IMR-90 (cell line): ENCODE measurements around the gene POC1B. TPM values are rescaled to one million over a fixed set of nuclear protein-coding genes. Genes with fewer than 3 reads are reported as not detected.

Experiments
- ATAC-seq: fragments of 200-7000 bp; cut with Tn5 transposase; 2 replicates; pipeline ENCODE4 v1.9.1; 2020; ENCODE audit warnings: low read depth, mild to moderate bottlenecking, moderate library complexity
- BruUV-seq: library from RNA; stranded (reverse); fragments of 400-500 nt; replicated peaks from 2 replicates; lab custom pipeline; 2021; lab: Mats Ljungman, UMichigan
- CTCF ChIA-PET: fragments of 300-600 bp; formaldehyde crosslinking; extraction: SDS; loops from one replicate; lab custom pipeline; 2021; ENCODE audit warnings: antibody characterized with exemption; lab: Yijun Ruan, JAX
- POLR2A ChIA-PET: fragments of 300-600 bp; sonication (Branson Sonifier 250); formaldehyde crosslinking; loops from one replicate; lab custom pipeline; 2022; ENCODE audit warnings: antibody characterized with exemption; ENCODE audit not compliant: unreplicated experiment; lab: Charles Lee
- DNase-seq: peaks from one replicate; pipeline ENCODE4 v3.0.0; 2013
- H2AFZ ChIP-seq: replicated peaks from 2 replicates; pipeline ENCODE3; 2013; ENCODE audit warnings: low read length, mild to moderate bottlenecking; ENCODE audit not compliant: poor library complexity
- H2AK5ac ChIP-seq: 2 replicates; pipeline ENCODE4 v1.6.1; 2013; ENCODE audit warnings: low read depth, low read length, inconsistent platforms
- H2AK9ac ChIP-seq: replicated peaks from 2 replicates; pipeline ENCODE3; 2013; ENCODE audit warnings: mild to moderate bottlenecking, low read depth, low read length, moderate library complexity; ENCODE audit not compliant: poor library complexity
- H2BK120ac ChIP-seq: 2 replicates; pipeline ENCODE4 v1.6.1; 2013; ENCODE audit warnings: low read depth, low read length, inconsistent platforms
- H2BK15ac ChIP-seq: 3 replicates; pipeline ENCODE4 v1.6.1; 2013; ENCODE audit warnings: low read depth, low read length, inconsistent platforms
- H2BK20ac ChIP-seq: 2 replicates; pipeline ENCODE4 v1.6.1; 2013; ENCODE audit warnings: low read depth, mild to moderate bottlenecking, inconsistent platforms, low read length, moderate library complexity
- H2BK5ac ChIP-seq: 2 replicates; pipeline ENCODE4 v1.6.1; 2013; ENCODE audit warnings: mild to moderate bottlenecking, low read depth, low read length, inconsistent platforms; ENCODE audit not compliant: poor library complexity, severe bottlenecking
- H3K14ac ChIP-seq: replicated peaks from 2 replicates; pipeline ENCODE4 v1.6.1; 2013; ENCODE audit warnings: low read depth, low read length, inconsistent platforms
- H3K18ac ChIP-seq: 2 replicates; pipeline ENCODE4 v1.6.1; 2013; ENCODE audit warnings: low read depth, low read length, control low read depth
- H3K23ac ChIP-seq: 2 replicates; pipeline ENCODE4 v1.6.1; 2013; ENCODE audit warnings: low read depth, low read length, inconsistent platforms
- H3K27ac ChIP-seq: 2 replicates; pipeline ENCODE4 v1.5.1; 2013; ENCODE audit warnings: mild to moderate bottlenecking, control low read depth, low read length; ENCODE audit not compliant: insufficient read depth
- H3K27me3 ChIP-seq: 2 replicates; pipeline ENCODE4 v1.6.1; 2013; ENCODE audit warnings: low read length; ENCODE audit not compliant: control insufficient read depth, insufficient read depth
- H3K36me3 ChIP-seq: 2 replicates; pipeline ENCODE4 v1.6.1; 2013; ENCODE audit warnings: low read length, mixed read lengths; ENCODE audit not compliant: control insufficient read depth, insufficient read depth
- H3K4ac ChIP-seq: 2 replicates; pipeline ENCODE4 v1.6.1; 2013; ENCODE audit warnings: low read depth, low read length, inconsistent platforms
- H3K4me1 ChIP-seq: 2 replicates; pipeline ENCODE4 v1.6.1; 2013; ENCODE audit warnings: low read length, mixed read lengths; ENCODE audit not compliant: control insufficient read depth, insufficient read depth
- H3K4me2 ChIP-seq: 2 replicates; pipeline ENCODE4 v1.6.1; 2013; ENCODE audit warnings: low read depth, mild to moderate bottlenecking, control low read depth, low read length, moderate library complexity
- H3K4me3 ChIP-seq: 2 replicates; pipeline ENCODE4 v1.5.1; 2013; ENCODE audit warnings: low read depth, mild to moderate bottlenecking, control low read depth, low read length, moderate library complexity; ENCODE audit not compliant: insufficient read depth
- H3K56ac ChIP-seq: 2 replicates; pipeline ENCODE4 v1.6.1; 2013; ENCODE audit warnings: low read length, inconsistent platforms; ENCODE audit not compliant: insufficient read depth; ENCODE audit errors: extremely low read depth
- H3K79me1 ChIP-seq, 2 experiments: 2 replicates each; pipeline ENCODE4 v1.6.1; 2013; ENCODE audit warnings: low read length in 2 of 2, inconsistent platforms in 1 of 2, low read depth in 1 of 2
- H3K9ac ChIP-seq: 2 replicates; pipeline ENCODE4 v1.6.1; 2013; ENCODE audit warnings: low read depth, low read length, control low read depth
- H3K9me1 ChIP-seq: 2 replicates; pipeline ENCODE4 v1.6.1; 2013; ENCODE audit warnings: low read length, inconsistent platforms; ENCODE audit not compliant: insufficient read depth
- H3K9me3 ChIP-seq: 2 replicates; pipeline ENCODE4 v1.6.1; 2013; ENCODE audit warnings: low read length; ENCODE audit not compliant: control insufficient read depth, insufficient read depth
- H4K20me1 ChIP-seq: 2 replicates; pipeline ENCODE4 v1.6.1; 2013; ENCODE audit warnings: low read length, inconsistent platforms; ENCODE audit not compliant: insufficient read depth
- H4K5ac ChIP-seq: 2 replicates; pipeline ENCODE4 v1.6.1; 2013; ENCODE audit warnings: mild to moderate bottlenecking, low read depth, low read length, control low read depth
- H4K8ac ChIP-seq, 2 experiments: 2 replicates each; pipeline ENCODE4 v1.6.1; 2013; ENCODE audit warnings: low read depth in 2 of 2, low read length in 2 of 2, control low read depth in 1 of 2, inconsistent platforms in 1 of 2
- H4K91ac ChIP-seq: 2 replicates; pipeline ENCODE4 v1.6.1; 2013; ENCODE audit warnings: low read depth, low read length, inconsistent platforms; ENCODE audit not compliant: insufficient read depth
- CEBPB ChIP-seq: IDR thresholded peaks from 2 replicates; pipeline ENCODE4 v1.6.1; 2012; ENCODE audit warnings: low read depth, low read length, improper control_type of control experiment
- CHD1 ChIP-seq: IDR thresholded peaks from 2 replicates; pipeline ENCODE4 v1.6.1; 2012; ENCODE audit warnings: low read depth, low read length, improper control_type of control experiment
- CTCF ChIP-seq: conservative IDR thresholded peaks from 2 replicates; pipeline ENCODE4 v1.5.1; 2012; ENCODE audit warnings: mild to moderate bottlenecking, low read depth, low read length, improper control_type of control experiment
- ELK1 ChIP-seq: fragments of 150-350 bp; IDR thresholded peaks from 2 replicates; pipeline ENCODE4 v1.6.1; 2016; ENCODE audit warnings: low read depth, mild to moderate bottlenecking, low read length, moderate library complexity, borderline replicate concordance
- FOS ChIP-seq: fragments of 150-350 bp; IDR thresholded peaks from 2 replicates; pipeline ENCODE4 v1.6.1; 2016; ENCODE audit warnings: low read depth, low read length
- MAFK ChIP-seq: IDR thresholded peaks from 2 replicates; pipeline ENCODE4 v1.6.1; 2012; ENCODE audit warnings: low read depth, low read length, improper control_type of control experiment
- MAZ ChIP-seq: IDR thresholded peaks from 2 replicates; pipeline ENCODE4 v1.6.1; 2012; ENCODE audit warnings: low read depth, mild to moderate bottlenecking, low read length, improper control_type of control experiment, moderate library complexity, borderline replicate concordance
- NFE2L2 ChIP-seq: fragments of 150-350 bp; IDR thresholded peaks from 2 replicates; pipeline ENCODE4 v1.6.1; 2016; ENCODE audit warnings: low read depth, mild to moderate bottlenecking, low read length
- POLR2A ChIP-seq: IDR thresholded peaks from 2 replicates; pipeline ENCODE4 v1.6.1; 2012; ENCODE audit warnings: mild to moderate bottlenecking, low read depth, low read length
- RAD21 ChIP-seq: IDR thresholded peaks from 2 replicates; pipeline ENCODE4 v1.6.1; 2012; ENCODE audit warnings: low read length, improper control_type of control experiment
- RCOR1 ChIP-seq: IDR thresholded peaks from 2 replicates; pipeline ENCODE4 v1.6.1; 2012; ENCODE audit warnings: mild to moderate bottlenecking, low read length, improper control_type of control experiment; ENCODE audit not compliant: insufficient replicate concordance
- RFX5 ChIP-seq: IDR thresholded peaks from 2 replicates; pipeline ENCODE4 v1.8.0; 2012; ENCODE audit warnings: low read depth, mild to moderate bottlenecking, low read length, moderate library complexity
- SMC3 ChIP-seq: fragments of 150-350 bp; IDR thresholded peaks from 2 replicates; pipeline ENCODE4 v1.6.1; 2016; ENCODE audit warnings: low read depth, mild to moderate bottlenecking, antibody characterized with exemption, low read length, moderate library complexity
- USF2 ChIP-seq: fragments of 150-350 bp; IDR thresholded peaks from 2 replicates; pipeline ENCODE4 v1.6.1; 2017; ENCODE audit warnings: mild to moderate bottlenecking, antibody characterized with exemption, low read length, low read depth
- WGBS, 2 experiments: methylation state at CpG; one replicate each; pipeline versions ENCODE4 v1.1.5 to v1.1.7; 2013; ENCODE audit warnings: missing lambda C conversion rate in 2 of 2; ENCODE audit not compliant: insufficient read length in 1 of 2; ENCODE audit errors: extremely low coverage in 2 of 2; 5-methylcytosine and 5-hydroxymethylcytosine counted together
- dilution Hi-C: fragments of 300-500 bp; cut with HindIII; formaldehyde crosslinking; loops from one replicate; pipeline ENCODE4 v1.14.3; 2018; ENCODE audit warnings: low sequenced_read_pairs; ENCODE audit not compliant: unreplicated experiment
- in situ Hi-C: fragments of 300-500 bp; cut with MboI; formaldehyde crosslinking; loops from 3 replicates; pipeline ENCODE4 v1.14.3; 2019; ENCODE audit warnings: low sequenced_read_pairs, inconsistent platforms, mixed read lengths
- intact Hi-C: fragments of 100-400 bp; cut with micrococcal nuclease; formaldehyde crosslinking; loops from 2 replicates; pipeline ENCODE4 v1.10.0; 2022
- polyA plus RNA-seq, 3 experiments: library from polyadenylated mRNA; depleted of rRNA; stranded (reverse); fragments of >200 nt; gene quantifications; 2 replicates each; pipeline ENCODE4 v1.2.3, GENCODE V29; 2012; ENCODE audit warnings: low replicate concordance in 1 of 3
- total RNA-seq: library from RNA; depleted of rRNA; stranded (reverse); fragments of >200 nt; gene quantifications from 2 replicates; pipeline ENCODE4 v1.2.3, GENCODE V29; 2012

Gene POC1B
- total and polyA plus RNA-seq, 2 of the 4 experiments (the other 2 are of a cell fraction): 5.0 to 10.4 TPM

GRCh38 chr12:89476232-89476631 lies 49.6 kb downstream of the POC1B start:
- H3K56ac ChIP-seq: no peak overlapping the region
- H3K14ac ChIP-seq: no peak overlapping the region
- no peak overlapping the region for H4K91ac ChIP-seq
- no peaks in the 10 kb centered on the region for H3K36me3 ChIP-seq
- peak overlapping the region; percentile 20; the same call in 1 of the 2 replicates for H2BK20ac ChIP-seq
- no TSS peak for BruUV-seq
- in situ Hi-C loops (no loop called here), dilution Hi-C loops (no loop called here), intact Hi-C loops (no loop called here)
- H3K4ac ChIP-seq: no peak overlapping the region
- no peak overlapping the region for H3K9ac ChIP-seq
- H3K4me2 ChIP-seq: no peak overlapping the region
- no peak overlapping the region for H2AK5ac ChIP-seq
- no peak overlapping the region for H3K4me3 ChIP-seq
- H3K23ac ChIP-seq: no peak overlapping the region
- no peak overlapping the region for H2BK5ac ChIP-seq
- CTCF ChIA-PET: interaction anchor here (1.1 kb wide), 1 partner anchor 457 kb away, joined by 3 read pairs; no protein-coding TSS in a partner anchor
- no peak overlapping the region for H4K8ac ChIP-seq
- no peak for ATAC-seq
- H3K18ac ChIP-seq: no peak overlapping the region
- H4K5ac ChIP-seq: no peak overlapping the region
- H2BK120ac ChIP-seq: no peak overlapping the region
- no peak overlapping the region for H2AK9ac ChIP-seq
- no peak for TF ChIP-seq CHD1
- no peak for TF ChIP-seq FOS
- no peak for TF ChIP-seq NFE2L2
- TF ChIP-seq CTCF: no peak
- no peak for TF ChIP-seq POLR2A
- no peak for TF ChIP-seq SMC3
- TF ChIP-seq MAZ: no peak
- no peak for TF ChIP-seq USF2
- no peak for TF ChIP-seq ELK1
- TF ChIP-seq RAD21: no peak
- TF ChIP-seq CEBPB: no peak
- no peak for TF ChIP-seq MAFK
- no peak for TF ChIP-seq RCOR1
- no peak for TF ChIP-seq RFX5
- H2BK15ac ChIP-seq: no peak overlapping the region
- no peak overlapping the region for H2AFZ ChIP-seq
- H4K20me1 ChIP-seq: no peaks in the 10 kb centered on the region
- H3K79me1 ChIP-seq: peaks cover 0 to 7% of the 10 kb centered on the region in 2 experiments; a peak in 1 of 4 replicates
- H3K27me3 ChIP-seq: no peaks in the 10 kb centered on the region
- no peak for DNase-seq
- peaks cover 1% of the 10 kb centered on the region; the same call in 1 of the 2 replicates for H3K4me1 ChIP-seq
- 100% methylated on average over 1 of the region's 3 CpGs; no CpG with 5 or more reads in 1 of the 2 experiments for WGBS, 2 experiments
- no peak overlapping the region for H3K27ac ChIP-seq
- POLR2A ChIA-PET: no interaction called here
- H3K9me1 ChIP-seq: no peaks in the 10 kb centered on the region; the same call in 1 of the 2 replicates
- H3K9me3 ChIP-seq: no peaks in the 10 kb centered on the region
